AG04449 (cell line): ENCODE data around the gene NCAM1.
"Not testable (repeated sequence)": the region's sequence is repeated elsewhere in the genome, so short reads cannot be mapped to it uniquely, and the experiment has no call there.

Experiments
- CTCF ChIA-PET: fragments of 350-600 bp; formaldehyde crosslinking; extraction: SDS; loops from one replicate; lab custom pipeline; 2021; ENCODE audit warnings: antibody characterized with exemption; lab: Yijun Ruan, JAX
- POLR2A ChIA-PET: fragments of 400-600, 350-600 bp; formaldehyde crosslinking; extraction: SDS; loops from one replicate; lab custom pipeline; 2020; ENCODE audit warnings: antibody characterized with exemption, inconsistent platforms; lab: Yijun Ruan, JAX
- DNase-seq: peaks from one replicate; pipeline ENCODE4 v3.0.0-alpha.2; 2010; ENCODE audit warnings: low read depth, low spot score
- H3K4me3 ChIP-seq: 2 replicates; pipeline ENCODE4 v1.5.1; 2011; ENCODE audit warnings: low read depth, mild to moderate bottlenecking, control low read depth, low read length
- CTCF ChIP-seq: IDR thresholded peaks from one replicate; pipeline ENCODE4 v1.5.1; 2011; ENCODE audit warnings: mild to moderate bottlenecking, moderate library complexity, low read length, control low read depth, inconsistent platforms; ENCODE audit not compliant: insufficient read depth; ENCODE audit errors: missing control alignments

NCAM1 gene

GRCh38 chr11:112961146-112961668 lies at the start of gene NCAM1:
Gene NCAM1 (plus strand): TSS chr11:112961420.
- CTCF ChIA-PET = no interaction called here
- H3K4me3 ChIP-seq = peak within 1 kb of the TSS; percentile 49
- no peak for TF ChIP-seq CTCF
- POLR2A ChIA-PET = no interaction called here
- DNase-seq = no peak

DNA sequence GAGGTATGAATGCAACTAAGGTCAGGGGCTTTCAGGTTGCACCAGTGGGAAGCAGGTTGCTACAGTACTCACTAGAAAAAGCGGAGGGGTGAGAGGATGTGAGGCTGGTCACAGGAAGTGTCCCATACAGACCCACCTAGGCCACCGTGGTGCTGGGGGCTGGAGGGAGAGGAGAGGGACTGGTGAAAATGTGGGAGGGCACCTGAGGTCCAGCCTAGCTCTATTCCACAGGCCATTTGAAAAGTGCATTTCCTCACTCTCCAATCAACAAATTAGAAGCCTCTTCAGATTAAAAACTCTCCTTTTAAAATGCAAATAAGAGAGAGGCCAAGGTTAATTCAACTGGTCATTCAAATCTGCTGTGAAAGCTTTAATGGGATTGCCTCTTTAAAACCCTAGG lies 38.6 kb upstream of the NCAM1 start:
- H3K4me3 ChIP-seq = no peak overlapping the region
- DNase-seq = no peak
- POLR2A ChIA-PET = no interaction called here
- no peak for TF ChIP-seq CTCF
- CTCF ChIA-PET = no interaction called here

DNA sequence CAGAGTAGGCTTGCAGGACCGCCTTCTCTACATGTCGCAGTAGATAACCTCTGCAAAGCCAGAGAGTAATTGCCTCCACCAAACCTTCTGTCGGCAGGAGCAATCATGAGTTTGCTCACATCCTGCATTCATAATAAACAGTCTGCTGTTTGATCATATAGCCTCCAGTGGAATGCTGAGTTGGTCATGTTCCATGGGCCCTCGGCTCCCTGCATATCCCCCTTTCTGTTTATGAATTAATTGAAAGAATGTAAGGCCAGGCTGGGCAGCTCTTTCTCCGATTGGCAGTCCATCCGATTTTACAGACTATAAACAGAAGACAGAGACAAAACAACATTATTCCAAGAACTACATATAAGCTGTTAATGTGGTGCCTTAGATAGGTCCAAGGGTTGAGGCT lies 36.4 kb upstream of the NCAM1 start:
- H3K4me3 ChIP-seq, CTCF ChIA-PET, DNase-seq, POLR2A ChIA-PET: not testable (repeated sequence)

- CTCF ChIA-PET = no interaction called here
- POLR2A ChIA-PET = no interaction called here
Observed at GRCh38 chr11:112925516-112926310, 35.5 kb upstream of the NCAM1 start.

GRCh38 chr11:112928136-112928535 lies 33.1 kb upstream of the NCAM1 start:
- CTCF ChIA-PET = no interaction called here

More at GRCh38 chr11:112925516-112926310, 35.5 kb upstream of the NCAM1 start:
- no peak overlapping the region for H3K4me3 ChIP-seq
- DNase-seq = no peak
- no peak for TF ChIP-seq CTCF

DNA sequence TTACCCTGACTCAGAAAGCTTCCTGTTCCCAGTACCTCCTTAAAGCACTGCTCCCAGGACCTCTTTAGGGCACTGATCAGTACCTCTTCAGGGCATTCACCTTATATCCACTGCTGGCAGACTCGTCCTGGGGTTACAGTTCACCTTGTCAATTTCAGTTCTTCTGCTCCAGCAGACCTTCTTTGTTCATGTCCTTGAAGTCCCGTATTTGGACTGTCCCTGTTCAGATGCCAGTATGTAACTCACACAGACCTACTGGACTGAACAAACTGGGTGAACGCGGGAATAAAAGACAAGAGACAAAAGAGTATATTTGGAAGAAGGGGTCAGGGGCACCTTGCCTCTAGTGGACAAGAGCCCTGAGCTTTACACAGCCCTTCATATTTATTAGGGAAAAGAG lies 31.8 kb upstream of the NCAM1 start:
- H3K4me3 ChIP-seq = no peak overlapping the region
- no peak for DNase-seq
- no peak for TF ChIP-seq CTCF
- ChIA-PET CTCF (no interaction called here), POLR2A (no interaction called here)

More at GRCh38 chr11:112928136-112928535, 33.1 kb upstream of the NCAM1 start:
- POLR2A ChIA-PET = no interaction called here
- no peak overlapping the region for H3K4me3 ChIP-seq
- DNase-seq = no peak
- TF ChIP-seq CTCF = no peak
